Pancreas (tissue), 10 donors: Measurements from ENCODE around the gene DUSP1. TPM values are rescaled to one million over a fixed set of nuclear protein-coding genes. Genes with fewer than 3 reads are reported as not detected.

Experiments used
- ATAC-seq, 4 donors: fragments of 200-7000 bp; cut with Tn5 transposase; one replicate each; pipeline versions ENCODE4 v1.8.0 to v1.9.1; 2020; ENCODE audit warnings: mild to moderate bottlenecking in 4 of 4, moderate library complexity in 4 of 4
- DNase-seq, 6 donors: peaks; one replicate each; pipeline ENCODE4 v3.0.0-alpha.2; 2020
- FAIRE-seq: peaks from 2 replicates; lab custom pipeline; 2012; peaks lifted over from hg19 to GRCh38; lab: Jason Lieb, UNC
- H3K27ac ChIP-seq, 4 donors: fragments of 200-600 bp; sonication (generic); 1 replicate in 3 of 4; 2 replicates in 1 of 4; pipeline versions ENCODE4 v1.5.0 to v1.8.0; 2020
- H3K27me3 ChIP-seq, 4 donors: fragments of 200-600 bp; one replicate each; pipeline ENCODE4 v1.8.0; 2021
- H3K36me3 ChIP-seq, 3 donors: fragments of 200-600 bp; sonication (generic) in 1 of 3; one replicate each; pipeline versions ENCODE4 v1.5.0 to v1.8.0; 2020 to 2021
- H3K4me1 ChIP-seq, 3 donors: fragments of 200-600 bp; one replicate each; pipeline ENCODE4 v1.8.0; 2021
- H3K4me3 ChIP-seq, 4 donors: fragments of 200-600 bp; sonication (generic) in 2 of 4; one replicate each; pipeline versions ENCODE4 v1.5.0 to v1.8.0; 2020 to 2021
- H3K9me3 ChIP-seq, 4 donors: fragments of 200-600 bp; one replicate each; pipeline ENCODE4 v1.8.0; 2021
- WGBS, 2 donors: extraction: QIAGEN DNeasy Blood & Tissue Kit; methylation state at CpG; one replicate each; pipeline ENCODE4 v1.1.7; 2013; 5-methylcytosine and 5-hydroxymethylcytosine counted together
- intact Hi-C, 3 donors: fragments of 100-400 bp; cut with DNase I; formaldehyde crosslinking; loops; one replicate each; pipeline versions ENCODE4 v1.11.1 to v1.14.2; 2022
- polyA plus RNA-seq, 2 donors: library from polyadenylated mRNA; stranded (reverse); fragments of 200-250 nt; gene quantifications; one replicate each; pipeline ENCODE4 v1.2.3, GENCODE V29; 2013
- total RNA-seq, 6 donors: library from RNA; stranded (reverse); fragmentation: NEBNext Ultra II Directional in 4 of 6; extraction: Animal tissue kit (Norgen Biotek cat#: 25700) in 4 of 6; gene quantifications; one replicate each; pipeline versions ENCODE4 v1.2.1 to v1.2.4, GENCODE V29; 2021 to 2023
- TF ChIP-seq, protein P1 (sequence below), 4 donors: fragments of 200-600 bp; sonication (generic) in 3 of 4; IDR thresholded peaks; one replicate each; pipeline versions ENCODE4 v1.5.0 to v1.8.0; 2021; ENCODE audit warnings: antibody characterized with exemption in 4 of 4
- donor health status: healthy with polysubstance abuse.
- donor health status: DM: no; HTN: no; CAD: no; lungs with moderate emphysema.
- donor health status: DM: no; HTN: no; CAD: no.
- donor health status: control.
- donor health status: control.
- donor health status: Bipolar disorder and iron deficiency.
- donor health status: DM: yes; HTN: yes; CAD: no.
- donor health status: DM: no; HTN: no; CAD: no.
- donor health status: DM: no; HTN: no; CAD: no.
- donor health status: DM: yes; HTN: yes; CAD: no.

The DUSP1 gene
- total and polyA plus RNA-seq, 8 donors, result 18.6 to 198 (median 55.5) TPM

GRCh38 chr5:172748341-172748843 lies 22.6 kb downstream of the DUSP1 start:
- Histone ChIP-seq H3K36me3 (no peaks in the 10 kb centered on the region), H3K9me3 (no peaks in the 10 kb centered on the region), H3K27ac (no peak overlapping the region), H3K4me1 (peaks cover 0 to 5% (median 4%) of the 10 kb centered on the region in 3 donors), H3K4me3 (no peak overlapping the region), H3K27me3 (no peaks in the 10 kb centered on the region)
- FAIRE-seq (no peak), ATAC-seq (peak in 2 of 4 donors; percentile 9 to 16), DNase-seq (peak in 1 of 6 donors; percentile 29)
- WGBS, 2 donors, result 45 to 46% methylated on average over 36 of the region's 36 CpGs
- intact Hi-C loops, result no loop called here
- TF ChIP-seq, protein P1, sequence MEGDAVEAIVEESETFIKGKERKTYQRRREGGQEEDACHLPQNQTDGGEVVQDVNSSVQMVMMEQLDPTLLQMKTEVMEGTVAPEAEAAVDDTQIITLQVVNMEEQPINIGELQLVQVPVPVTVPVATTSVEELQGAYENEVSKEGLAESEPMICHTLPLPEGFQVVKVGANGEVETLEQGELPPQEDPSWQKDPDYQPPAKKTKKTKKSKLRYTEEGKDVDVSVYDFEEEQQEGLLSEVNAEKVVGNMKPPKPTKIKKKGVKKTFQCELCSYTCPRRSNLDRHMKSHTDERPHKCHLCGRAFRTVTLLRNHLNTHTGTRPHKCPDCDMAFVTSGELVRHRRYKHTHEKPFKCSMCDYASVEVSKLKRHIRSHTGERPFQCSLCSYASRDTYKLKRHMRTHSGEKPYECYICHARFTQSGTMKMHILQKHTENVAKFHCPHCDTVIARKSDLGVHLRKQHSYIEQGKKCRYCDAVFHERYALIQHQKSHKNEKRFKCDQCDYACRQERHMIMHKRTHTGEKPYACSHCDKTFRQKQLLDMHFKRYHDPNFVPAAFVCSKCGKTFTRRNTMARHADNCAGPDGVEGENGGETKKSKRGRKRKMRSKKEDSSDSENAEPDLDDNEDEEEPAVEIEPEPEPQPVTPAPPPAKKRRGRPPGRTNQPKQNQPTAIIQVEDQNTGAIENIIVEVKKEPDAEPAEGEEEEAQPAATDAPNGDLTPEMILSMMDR (IDR thresholded peaks at IDR 0.05), result no peak

- FAIRE-seq, result no peak
- intact Hi-C loops, result no loop called here
These were observed 23.5 kb downstream of the DUSP1 start for GRCh38 chr5:172747471-172747870.

DNA sequence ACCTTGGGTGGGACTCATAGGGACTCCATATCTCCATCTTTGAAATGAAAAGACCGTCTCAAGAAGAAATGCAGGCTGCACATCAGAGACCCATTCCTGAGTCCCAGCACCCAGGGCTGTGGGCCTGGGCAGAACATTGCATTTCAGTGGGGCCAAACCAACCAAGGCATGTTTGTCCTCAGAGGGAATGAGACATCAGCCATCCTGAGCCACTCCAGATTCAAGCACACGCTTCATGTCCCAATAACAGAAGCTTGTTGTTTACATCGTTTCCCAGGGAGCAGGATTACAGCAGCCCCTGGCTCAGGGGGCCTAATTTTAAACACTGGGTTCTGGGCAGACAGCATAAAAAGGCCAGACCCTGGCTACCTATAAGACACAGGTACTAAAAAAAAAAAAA lies 24.3 kb downstream of the DUSP1 start:
- Histone ChIP-seq H3K36me3 (no peaks in the 10 kb centered on the region), H3K27me3 (no peaks in the 10 kb centered on the region), H3K4me3 (no peak overlapping the region), H3K4me1 (peaks cover 0 to 5% (median 4%) of the 10 kb centered on the region in 3 donors), H3K27ac (no peak overlapping the region), H3K9me3 (no peaks in the 10 kb centered on the region)
- ATAC-seq (no peak), DNase-seq (no peak), FAIRE-seq (no peak)
- TF ChIP-seq, protein P1 (IDR thresholded peaks at IDR 0.05), result no peak
- intact Hi-C loops, result no loop called here
- 89 to 92% methylated on average over 3 of the region's 3 CpGs for WGBS, 2 donors

More at GRCh38 chr5:172747471-172747870, 23.5 kb downstream of the DUSP1 start:
- Histone ChIP-seq H3K4me3 (no peak overlapping the region), H3K27me3 (no peaks in the 10 kb centered on the region), H3K27ac (no peak overlapping the region), H3K4me1 (peaks cover 0 to 5% (median 4%) of the 10 kb centered on the region in 3 donors), H3K36me3 (no peaks in the 10 kb centered on the region), H3K9me3 (no peaks in the 10 kb centered on the region)
- TF ChIP-seq, protein P1 (IDR thresholded peaks at IDR 0.05), result no peak
- 56 to 62% methylated on average over 3 of the region's 3 CpGs for WGBS, 2 donors
- no peak for ATAC-seq
- DNase-seq, result no peak

- no peak for DNase-seq
- 71 to 77% methylated on average over 3 of the region's 3 CpGs for WGBS, 2 donors
- ATAC-seq, result no peak
- no peak for FAIRE-seq
- H3K27ac ChIP-seq, result no peak overlapping the region
- H3K36me3 ChIP-seq, result no peaks in the 10 kb centered on the region
- no peaks in the 10 kb centered on the region for H3K9me3 ChIP-seq
- intact Hi-C loops, result no loop called here
- no peaks in the 10 kb centered on the region for H3K27me3 ChIP-seq
- peaks cover 0 to 5% (median 4%) of the 10 kb centered on the region in 3 donors for H3K4me1 ChIP-seq
- TF ChIP-seq, protein P1 (IDR thresholded peaks at IDR 0.05), result no peak
- H3K4me3 ChIP-seq, result no peak overlapping the region
These were observed 25.2 kb downstream of the DUSP1 start for GRCh38 chr5:172745838-172746237.

- TF ChIP-seq, protein P1 (IDR thresholded peaks at IDR 0.05), result no peak
- H3K4me3 ChIP-seq, result no peak overlapping the region
- peaks cover 0 to 5% (median 4%) of the 10 kb centered on the region in 3 donors for H3K4me1 ChIP-seq
- 73 to 80% methylated on average over 8 of the region's 8 CpGs for WGBS, 2 donors
- FAIRE-seq, result no peak
- intact Hi-C loops, result no loop called here
- ATAC-seq, result no peak
- DNase-seq, result no peak
- H3K36me3 ChIP-seq, result no peaks in the 10 kb centered on the region
- H3K27me3 ChIP-seq, result no peaks in the 10 kb centered on the region
- H3K27ac ChIP-seq, result no peak overlapping the region
- no peaks in the 10 kb centered on the region for H3K9me3 ChIP-seq
These were observed 25.6 kb downstream of the DUSP1 start for GRCh38 chr5:172745406-172745805.
